ENCODE results near the gene RPGR. TPM values are rescaled to one million over a fixed set of nuclear protein-coding genes. Genes with fewer than 3 reads are reported as not detected.

RPGR gene
- total and polyA plus RNA-seq, 2 experiments from 2014 or later: 7.4 to 36.3 TPM

- H3K79me2 ChIP-seq (replicated peaks; ENCODE audit: insufficient read depth): no peaks in the 10 kb centered on the region
- Mint-ChIP-seq H3K4me1 (no peaks in the 10 kb centered on the region), H3K27ac (no peak overlapping the region), H3K27me3 (ENCODE audit: insufficient read depth, low read depth, poor library complexity) (peaks cover 3% of the 10 kb centered on the region), H3K36me3 (ENCODE audit: low read depth) (no peaks in the 10 kb centered on the region), H3K9me3 (no peaks in the 10 kb centered on the region; the same call in 1 of the 3 replicates), H3K4me3 (no peak overlapping the region)
- no peaks in the 10 kb centered on the region for H4K20me1 ChIP-seq (replicated peaks; ENCODE audit: insufficient read depth)
- H3K9me2 ChIP-seq (ENCODE audit: insufficient read depth): no peaks in the 10 kb centered on the region
- ATAC-seq (no peak), DNase-seq (ENCODE audit: low spot score) (no peak)
- no peak overlapping the region for H2AFZ ChIP-seq
- H3K4me3 ChIP-seq: no peak overlapping the region
- no peak for TF ChIP-seq ETS1 (IDR thresholded peaks at IDR 0.05)
- no peak overlapping the region for H3K4me2 ChIP-seq
- no peaks in the 10 kb centered on the region for H3K36me3 ChIP-seq (ENCODE audit: insufficient read depth)
- no peaks in the 10 kb centered on the region for H3K4me1 ChIP-seq (ENCODE audit: insufficient read depth)
- H3F3A ChIP-seq (replicated peaks; ENCODE audit: low read depth): no peaks in the 10 kb centered on the region
- H3K27me3 ChIP-seq (ENCODE audit: insufficient read depth): no peaks in the 10 kb centered on the region
- H3K27ac ChIP-seq (ENCODE audit: low read depth): no peak overlapping the region
Observed at GRCh38 chrX:38332505-38332904, 5.2 kb upstream of the RPGR start.

GRCh38 chrX:38327775-38328081, 419 bp upstream of the RPGR start:
- H3K4me2 ChIP-seq: peak overlapping the region; percentile 67
- H3K27me3 ChIP-seq (ENCODE audit: insufficient read depth): no peaks in the 10 kb centered on the region
- no peak overlapping the region for H3K27ac Mint-ChIP-seq
- no peaks in the 10 kb centered on the region; the same call in 2 of the 3 replicates for H3K9me3 Mint-ChIP-seq
- peaks cover 2% of the 10 kb centered on the region for H3K27me3 Mint-ChIP-seq (ENCODE audit: insufficient read depth, low read depth, poor library complexity)
- ATAC-seq (no peak), DNase-seq (ENCODE audit: low spot score) (no peak)
- H3K36me3 Mint-ChIP-seq (ENCODE audit: low read depth): no peaks in the 10 kb centered on the region
- H3K9me2 ChIP-seq (ENCODE audit: insufficient read depth): no peaks in the 10 kb centered on the region
- H3K27ac ChIP-seq (ENCODE audit: low read depth): no peak overlapping the region
- peak overlapping the region; percentile 91; the same call in 2 of the 3 replicates for H3K4me3 Mint-ChIP-seq
- H3K36me3 ChIP-seq (ENCODE audit: insufficient read depth): no peaks in the 10 kb centered on the region
- H3K79me2 ChIP-seq (replicated peaks; ENCODE audit: insufficient read depth): peaks cover 5% of the 10 kb centered on the region; the same call in 1 of the 2 replicates
- no peaks in the 10 kb centered on the region for H3F3A ChIP-seq (replicated peaks; ENCODE audit: low read depth)
- H3K4me3 ChIP-seq: 0 out of 2 replicates have a peak overlapping the region, but pooled peaks have one; percentile 20
- H3K4me1 ChIP-seq (ENCODE audit: insufficient read depth): no peaks in the 10 kb centered on the region
- no peaks in the 10 kb centered on the region for H4K20me1 ChIP-seq (replicated peaks; ENCODE audit: insufficient read depth)
- peaks cover 6% of the 10 kb centered on the region; the same call in 2 of the 3 replicates for H3K4me1 Mint-ChIP-seq
- H2AFZ ChIP-seq: 0 out of 2 replicates have a peak overlapping the region, but pooled peaks have one; percentile 84
- TF ChIP-seq STAT1 (IDR thresholded peaks at IDR 0.05; ENCODE audit: unreplicated experiment): no peak
- TF ChIP-seq REST (IDR thresholded peaks at IDR 0.05; ENCODE audit: unreplicated experiment): no peak
- no peak for TF ChIP-seq EZH2 (IDR thresholded peaks at IDR 0.05; ENCODE audit: low read depth, unreplicated experiment)
- TF ChIP-seq CTCF (conservative IDR thresholded peaks at IDR 0.05; ENCODE audit: low read depth in 2 of 2): no peak
- no peak for TF ChIP-seq CREB1 (CRISPR knock-in tag; IDR thresholded peaks at IDR 0.05; ENCODE audit: low read depth)
- no peak for TF ChIP-seq EZH2phosphoT487 (IDR thresholded peaks at IDR 0.05; ENCODE audit: unreplicated experiment)
- TF ChIP-seq POLR2AphosphoS5 (IDR thresholded peaks at IDR 0.05; ENCODE audit: low read depth): no peak
- TF ChIP-seq ZNF331 (CRISPR knock-in tag; IDR thresholded peaks at IDR 0.05; ENCODE audit: low read depth): no peak
- TF ChIP-seq NANOG (IDR thresholded peaks at IDR 0.05; ENCODE audit: borderline replicate concordance): no peak
